ELR (cell line): ENCODE data around the gene PACS2.
"Not testable (repeated sequence)": the region's sequence is repeated elsewhere in the genome, so short reads cannot be mapped to it uniquely, and the experiment has no call there.

Experiments used
- DNase-seq: peaks from one replicate; pipeline ENCODE4 v3.0.0-alpha.2; 2015; ENCODE audit warnings: low read depth

The PACS2 gene

GRCh38 chr14:105333020-105333490 is 18.5 kb downstream of the PACS2 start:
- DNase-seq, result no peak

GRCh38 chr14:105333613-105334364 is 19.2 kb downstream of the PACS2 start:
- DNase-seq, result no peak

- no peak for DNase-seq
These were observed 20.1 kb downstream of the PACS2 start for GRCh38 chr14:105334383-105335230.

GRCh38 chr14:105335231-105335542 is 20.6 kb downstream of the PACS2 start:
- DNase-seq, result not testable (repeated sequence)

- DNase-seq, result no peak
These were observed 21.4 kb downstream of the PACS2 start for GRCh38 chr14:105335735-105336476.

GRCh38 chr14:105336477-105337287 is 22.1 kb downstream of the PACS2 start:
- DNase-seq, result no peak

- no peak for DNase-seq
These were observed 22.9 kb downstream of the PACS2 start for GRCh38 chr14:105337433-105337832.

- DNase-seq, result no peak
These were observed 23.6 kb downstream of the PACS2 start for GRCh38 chr14:105337966-105338741.

GRCh38 chr14:105340821-105341733 is 26.5 kb downstream of the PACS2 start:
- DNase-seq, result no peak

- DNase-seq, result no peak
These were observed 28.6 kb downstream of the PACS2 start for GRCh38 chr14:105343194-105343593.

- DNase-seq, result no peak
These were observed 31.6 kb downstream of the PACS2 start for GRCh38 chr14:105346200-105346533.

- no peak for DNase-seq
These were observed 32.5 kb downstream of the PACS2 start for GRCh38 chr14:105346876-105347586.

- no peak for DNase-seq
These were observed 33.0 kb downstream of the PACS2 start for GRCh38 chr14:105347587-105347968.

- no peak for DNase-seq
These were observed 33.8 kb downstream of the PACS2 start for GRCh38 chr14:105348169-105348944.

- DNase-seq, result no peak
These were observed 34.6 kb downstream of the PACS2 start for GRCh38 chr14:105348945-105349699.

GRCh38 chr14:105349992-105350391 is 35.4 kb downstream of the PACS2 start:
- no peak for DNase-seq

GRCh38 chr14:105350450-105351244 is 36.1 kb downstream of the PACS2 start:
- DNase-seq, result no peak
